IPS-20b (cell line): ENCODE results near the gene GOLGA3.
"Not testable (repeated sequence)": the region's sequence is repeated elsewhere in the genome, so short reads cannot be mapped to it uniquely, and the experiment has no call there.

Experiments
- H3K27ac ChIP-seq: one replicate; pipeline ENCODE4 v1.5.1; 2013; ENCODE audit warnings: low read length
- H3K27me3 ChIP-seq: 2 replicates; pipeline ENCODE4 v1.6.1; 2013; ENCODE audit warnings: mild to moderate bottlenecking, low read length, inconsistent platforms; ENCODE audit not compliant: insufficient read depth
- H3K36me3 ChIP-seq: 2 replicates; pipeline ENCODE4 v1.6.1; 2013; ENCODE audit warnings: low read depth, mild to moderate bottlenecking, inconsistent platforms, low read length, moderate library complexity; ENCODE audit not compliant: insufficient read depth
- H3K4me1 ChIP-seq: 2 replicates; pipeline ENCODE4 v1.6.1; 2013; ENCODE audit warnings: mild to moderate bottlenecking, control low read depth, inconsistent platforms, low read length, moderate library complexity; ENCODE audit not compliant: insufficient read depth
- H3K4me3 ChIP-seq: 2 replicates; pipeline ENCODE4 v1.5.1; 2013; ENCODE audit warnings: mild to moderate bottlenecking, low read length, inconsistent platforms
- H3K9ac ChIP-seq: 2 replicates; pipeline ENCODE4 v1.6.1; 2013; ENCODE audit warnings: low read depth, mild to moderate bottlenecking, inconsistent platforms, low read length, moderate library complexity
- H3K9me3 ChIP-seq: 2 replicates; pipeline ENCODE4 v1.6.1; 2013; ENCODE audit warnings: mild to moderate bottlenecking, low read depth, low read length, inconsistent platforms; ENCODE audit not compliant: insufficient read depth

GOLGA3 gene

GRCh38 chr12:132841151-132841550 is 12.5 kb upstream of the GOLGA3 start:
- H3K27ac ChIP-seq, result no peak overlapping the region
- peaks cover 45% of the 10 kb centered on the region for H3K36me3 ChIP-seq

GRCh38 chr12:132840536-132840935 is 11.9 kb upstream of the GOLGA3 start:
- Histone ChIP-seq H3K9me3 (no peaks in the 10 kb centered on the region), H3K4me3 (no peak overlapping the region), H3K4me1 (no peaks in the 10 kb centered on the region), H3K36me3 (peaks cover 39% of the 10 kb centered on the region), H3K9ac (no peak overlapping the region), H3K27me3 (no peaks in the 10 kb centered on the region), H3K27ac (no peak overlapping the region)

More at GRCh38 chr12:132841151-132841550, 12.5 kb upstream of the GOLGA3 start:
- Histone ChIP-seq H3K27me3 (no peaks in the 10 kb centered on the region), H3K9me3 (no peaks in the 10 kb centered on the region), H3K4me3 (no peak overlapping the region), H3K4me1 (no peaks in the 10 kb centered on the region), H3K9ac (no peak overlapping the region)

- peaks cover 38% of the 10 kb centered on the region for H3K36me3 ChIP-seq
- no peak overlapping the region for H3K9ac ChIP-seq
- no peak overlapping the region for H3K27ac ChIP-seq
- no peaks in the 10 kb centered on the region for H3K4me1 ChIP-seq
- no peaks in the 10 kb centered on the region for H3K27me3 ChIP-seq
- H3K4me3 ChIP-seq, result no peak overlapping the region
- H3K9me3 ChIP-seq, result no peaks in the 10 kb centered on the region
These were observed 11.0 kb upstream of the GOLGA3 start for GRCh38 chr12:132839558-132840235.

GRCh38 chr12:132838410-132839080 is 9.9 kb upstream of the GOLGA3 start:
- no peaks in the 10 kb centered on the region for H3K4me1 ChIP-seq
- no peaks in the 10 kb centered on the region for H3K9me3 ChIP-seq
- H3K27me3 ChIP-seq, result no peaks in the 10 kb centered on the region
- H3K4me3 ChIP-seq, result no peak overlapping the region
- H3K9ac ChIP-seq, result no peak overlapping the region
- H3K36me3 ChIP-seq, result peaks cover 33% of the 10 kb centered on the region; the same call in 1 of the 2 replicates
- no peak overlapping the region for H3K27ac ChIP-seq

GRCh38 chr12:132837693-132838409 is 9.2 kb upstream of the GOLGA3 start:
- Histone ChIP-seq H3K4me1 (no peaks in the 10 kb centered on the region), H3K27ac (no peak overlapping the region), H3K4me3 (no peak overlapping the region), H3K36me3 (peaks cover 31% of the 10 kb centered on the region; the same call in 1 of the 2 replicates), H3K9me3 (no peaks in the 10 kb centered on the region), H3K27me3 (no peaks in the 10 kb centered on the region), H3K9ac (no peak overlapping the region)

GRCh38 chr12:132836795-132837331 is 8.2 kb upstream of the GOLGA3 start:
- no peak overlapping the region for H3K27ac ChIP-seq

GRCh38 chr12:132836230-132836629 is 7.6 kb upstream of the GOLGA3 start:
- H3K9me3 ChIP-seq, H3K27ac ChIP-seq, H3K4me3 ChIP-seq, H3K27me3 ChIP-seq, H3K4me1 ChIP-seq, H3K9ac ChIP-seq: not testable (repeated sequence)
- peaks cover 16% of the 10 kb centered on the region; the same call in 1 of the 2 replicates for H3K36me3 ChIP-seq

More at GRCh38 chr12:132836795-132837331, 8.2 kb upstream of the GOLGA3 start:
- Histone ChIP-seq H3K9ac (no peak overlapping the region), H3K9me3 (no peaks in the 10 kb centered on the region), H3K4me1 (no peaks in the 10 kb centered on the region), H3K4me3 (no peak overlapping the region), H3K27me3 (no peaks in the 10 kb centered on the region), H3K36me3 (peaks cover 21% of the 10 kb centered on the region; the same call in 1 of the 2 replicates)

- peaks cover 7% of the 10 kb centered on the region; the same call in 1 of the 2 replicates for H3K36me3 ChIP-seq
- no peak overlapping the region for H3K27ac ChIP-seq
- H3K9ac ChIP-seq, result no peak overlapping the region
These were observed 6.7 kb upstream of the GOLGA3 start for GRCh38 chr12:132835076-132836025.

GRCh38 chr12:132834181-132834711 is 5.6 kb upstream of the GOLGA3 start:
- no peaks in the 10 kb centered on the region for H3K36me3 ChIP-seq
- H3K27me3 ChIP-seq, result no peaks in the 10 kb centered on the region
- H3K4me1 ChIP-seq, result no peaks in the 10 kb centered on the region
- no peak overlapping the region for H3K4me3 ChIP-seq
- no peak overlapping the region for H3K27ac ChIP-seq
- H3K9ac ChIP-seq, result no peak overlapping the region; the same call in 1 of the 2 replicates
- no peaks in the 10 kb centered on the region for H3K9me3 ChIP-seq

More at GRCh38 chr12:132835076-132836025, 6.7 kb upstream of the GOLGA3 start:
- no peak overlapping the region for H3K4me3 ChIP-seq
- H3K9me3 ChIP-seq, result no peaks in the 10 kb centered on the region
- no peaks in the 10 kb centered on the region for H3K4me1 ChIP-seq
- H3K27me3 ChIP-seq, result no peaks in the 10 kb centered on the region

GRCh38 chr12:132833341-132833740 is 4.7 kb upstream of the GOLGA3 start:
- Histone ChIP-seq H3K9ac (no peak overlapping the region), H3K4me3 (no peak overlapping the region), H3K27ac (no peak overlapping the region), H3K36me3 (no peaks in the 10 kb centered on the region), H3K9me3 (no peaks in the 10 kb centered on the region), H3K4me1 (no peaks in the 10 kb centered on the region), H3K27me3 (no peaks in the 10 kb centered on the region)
